Bronchial epithelial cell (primary cell): Measurements from ENCODE around the gene ARID3A. TPM values are rescaled to one million over a fixed set of nuclear protein-coding genes. Genes with fewer than 3 reads are reported as not detected.

ENCODE experiments used
- DNase-seq: peaks from one replicate; pipeline ENCODE4 v3.0.0-alpha.2; 2010; ENCODE audit warnings: low read depth
- FAIRE-seq: peaks from 2 replicates; lab custom pipeline; 2011; peaks lifted over from hg19 to GRCh38; lab: Jason Lieb, UNC
- H3K27me3 ChIP-seq: 2 replicates; pipeline ENCODE4 v1.5.1; 2011; ENCODE audit warnings: low read length; ENCODE audit not compliant: control insufficient read depth, insufficient read depth
- H3K36me3 ChIP-seq: 2 replicates; pipeline ENCODE4 v1.5.1; 2011; ENCODE audit warnings: low read length; ENCODE audit not compliant: control insufficient read depth, insufficient read depth
- H3K4me3 ChIP-seq: 2 replicates; pipeline ENCODE4 v1.5.1; 2011; ENCODE audit warnings: mild to moderate bottlenecking, low read depth, low read length, control low read depth
- CTCF ChIP-seq: IDR thresholded peaks from 2 replicates; pipeline ENCODE4 v1.5.1; 2011; ENCODE audit warnings: mild to moderate bottlenecking, moderate library complexity, low read length, control low read depth, inconsistent platforms; ENCODE audit not compliant: insufficient read depth, severe bottlenecking
- total RNA-seq: library from RNA; depleted of rRNA; stranded (reverse); fragments of >200 nt; gene quantifications from 2 replicates; pipeline ENCODE4 v1.2.1, GENCODE V29; 2014

Gene ARID3A
- total RNA-seq, 1 donor from 2014 or later, result 15.8 TPM

DNA sequence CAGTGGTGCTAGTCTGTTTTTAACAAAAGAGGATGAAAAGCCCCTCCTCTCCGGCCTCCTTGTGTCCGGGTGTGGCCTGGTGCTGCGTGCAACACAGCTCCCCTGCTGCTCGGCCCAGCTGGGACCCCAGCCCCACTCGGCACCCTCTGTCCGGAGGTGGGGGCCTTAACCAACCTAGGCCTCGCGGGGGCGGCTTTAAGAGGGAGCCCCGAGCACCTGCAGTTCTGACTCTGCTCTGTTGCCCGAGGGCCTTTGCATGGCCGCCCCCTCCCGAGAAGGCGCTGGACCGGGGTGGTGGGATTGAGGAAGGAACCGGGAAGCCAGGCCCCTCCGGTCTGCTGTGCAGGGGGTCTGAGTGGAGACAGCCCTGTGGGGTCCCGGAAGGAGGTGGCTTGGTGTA, 68.7 kb downstream of the ARID3A start:
- H3K4me3 ChIP-seq, result no peak overlapping the region
- TF ChIP-seq CTCF, result no peak
- DNase-seq (no peak), FAIRE-seq (no peak)
- peaks cover 7% of the 10 kb centered on the region for H3K27me3 ChIP-seq
- H3K36me3 ChIP-seq, result peaks cover 10% of the 10 kb centered on the region

- H3K36me3 ChIP-seq, result peaks cover 8% of the 10 kb centered on the region
- FAIRE-seq (no peak), DNase-seq (no peak)
- no peak for TF ChIP-seq CTCF
- H3K4me3 ChIP-seq, result no peak overlapping the region
- peaks cover 7% of the 10 kb centered on the region for H3K27me3 ChIP-seq
These were observed 69.4 kb downstream of the ARID3A start for GRCh38 chr19:995051-995827.

GRCh38 chr19:996051-996838, 70.4 kb downstream of the ARID3A start:
- Histone ChIP-seq H3K27me3 (peaks cover 12% of the 10 kb centered on the region), H3K36me3 (peaks cover 3% of the 10 kb centered on the region), H3K4me3 (peak overlapping the region; percentile 27)
- no peak for TF ChIP-seq CTCF
- DNase-seq (peak; percentile 54), FAIRE-seq (no peak)

DNA sequence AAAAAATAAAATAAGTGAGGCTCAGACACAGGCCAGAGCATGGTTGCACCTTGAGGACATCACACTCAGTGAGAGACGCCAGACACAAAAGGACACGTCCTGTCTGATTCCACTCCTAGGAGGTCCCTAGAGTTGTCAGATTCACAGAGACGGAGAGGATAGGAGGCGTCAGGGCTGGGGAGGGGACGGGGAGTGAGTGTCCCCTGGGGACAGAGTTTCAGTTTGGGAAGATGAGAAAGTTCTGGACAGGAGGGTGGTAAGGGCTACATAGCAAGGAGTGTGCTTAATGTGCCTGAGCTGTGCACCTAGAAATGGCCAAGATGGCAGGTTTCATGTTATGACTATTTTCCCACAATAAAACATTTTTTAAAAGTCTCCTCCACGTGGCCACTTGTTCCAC, 72.2 kb downstream of the ARID3A start:
- Histone ChIP-seq H3K27me3 (peaks cover 12% of the 10 kb centered on the region), H3K4me3 (no peak overlapping the region), H3K36me3 (peaks cover 3% of the 10 kb centered on the region)
- no peak for DNase-seq
- no peak for FAIRE-seq
- no peak for TF ChIP-seq CTCF

DNA sequence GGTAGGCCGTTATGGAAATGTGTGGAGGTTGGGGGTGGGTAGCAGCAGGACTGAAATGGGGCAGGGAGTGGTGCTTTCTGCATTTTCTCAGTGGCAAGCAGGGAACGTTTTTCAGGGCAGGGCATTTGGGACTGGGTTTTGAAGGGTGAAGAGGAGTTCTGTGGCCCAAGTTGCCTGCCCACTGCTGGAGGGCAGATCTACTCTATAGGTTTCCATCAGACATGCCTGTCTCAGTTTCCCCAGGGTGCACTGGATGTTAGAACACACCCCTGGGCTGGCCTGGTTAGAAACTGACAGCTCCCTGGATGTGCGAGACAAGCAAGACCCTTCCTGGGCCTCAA, 73.5 kb downstream of the ARID3A start:
- no peak for FAIRE-seq
- Histone ChIP-seq H3K36me3 (no peaks in the 10 kb centered on the region), H3K4me3 (no peak overlapping the region), H3K27me3 (peaks cover 12% of the 10 kb centered on the region)
- no peak for TF ChIP-seq CTCF
- DNase-seq, result no peak
